GM18517 (cell line): ENCODE data around the gene RPTOR.

Source experiments
- ATAC-seq: cut with Tn5 transposase; IDR thresholded peaks from one replicate; pipeline ENCODE4 v1.9.1; 2021; ENCODE audit warnings: mild to moderate bottlenecking, moderate library complexity; ENCODE audit not compliant: unreplicated experiment

Gene RPTOR

GRCh38 chr17:80585890-80586845, 41.5 kb downstream of the RPTOR start:
- ATAC-seq, result no peak

GRCh38 chr17:80586846-80587228, 42.2 kb downstream of the RPTOR start:
- no peak for ATAC-seq

GRCh38 chr17:80588702-80589383, 44.2 kb downstream of the RPTOR start:
- ATAC-seq, result no peak

GRCh38 chr17:80591788-80592187, 47.1 kb downstream of the RPTOR start:
- no peak for ATAC-seq

- no peak for ATAC-seq
Measured at GRCh38 chr17:80592243-80592642, 47.6 kb downstream of the RPTOR start.

GRCh38 chr17:80593181-80593580, 48.5 kb downstream of the RPTOR start:
- no peak for ATAC-seq

- ATAC-seq, result no peak
Measured at GRCh38 chr17:80594431-80595269, 50.0 kb downstream of the RPTOR start.

- ATAC-seq, result no peak
Measured at GRCh38 chr17:80596760-80597608, 52.3 kb downstream of the RPTOR start.

GRCh38 chr17:80598813-80599545, 54.3 kb downstream of the RPTOR start:
- no peak for ATAC-seq

- ATAC-seq, result no peak
Measured at GRCh38 chr17:80599546-80600305, 55.1 kb downstream of the RPTOR start.

- no peak for ATAC-seq
Measured at GRCh38 chr17:80601146-80601545, 56.5 kb downstream of the RPTOR start.

- no peak for ATAC-seq
Measured at GRCh38 chr17:80603396-80603795, 58.8 kb downstream of the RPTOR start.

- no peak for ATAC-seq
Measured at GRCh38 chr17:80604009-80604669, 59.5 kb downstream of the RPTOR start.

- no peak for ATAC-seq
Measured at GRCh38 chr17:80604670-80605010, 60.0 kb downstream of the RPTOR start.

- peak; percentile 56 for ATAC-seq
Measured at GRCh38 chr17:80605326-80606066, 60.9 kb downstream of the RPTOR start.

- ATAC-seq, result no peak
Measured at GRCh38 chr17:80608326-80608725, 63.7 kb downstream of the RPTOR start.

- ATAC-seq, result no peak
Measured at GRCh38 chr17:80609757-80610156, 65.1 kb downstream of the RPTOR start.

- no peak for ATAC-seq
Measured at GRCh38 chr17:80611816-80612215, 67.2 kb downstream of the RPTOR start.
